ENCODE data around the gene HTR7.

Gene HTR7

DNA sequence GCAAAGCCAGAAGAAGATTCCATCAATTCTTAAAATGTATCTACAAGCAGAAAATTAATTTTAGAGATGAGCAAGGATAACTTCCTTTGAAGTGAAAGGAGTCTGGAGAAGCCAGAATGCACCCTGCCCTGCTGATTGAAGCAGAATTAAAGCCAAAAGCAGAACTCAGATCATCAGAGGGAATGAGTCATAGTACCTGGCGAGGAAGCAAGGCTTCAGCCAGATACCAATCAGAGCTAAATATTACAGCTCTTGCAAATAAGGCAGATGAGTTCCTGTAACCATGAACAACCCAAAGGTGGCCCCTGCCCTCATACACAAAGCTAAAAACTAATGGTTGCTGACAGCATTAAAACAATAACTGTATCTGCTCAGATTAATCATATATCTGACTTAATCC, 10.4 kb downstream of the HTR7 start:
- no peak for DNase-seq (ENCODE audit: low read depth)
- TF ChIP-seq, protein P1, sequence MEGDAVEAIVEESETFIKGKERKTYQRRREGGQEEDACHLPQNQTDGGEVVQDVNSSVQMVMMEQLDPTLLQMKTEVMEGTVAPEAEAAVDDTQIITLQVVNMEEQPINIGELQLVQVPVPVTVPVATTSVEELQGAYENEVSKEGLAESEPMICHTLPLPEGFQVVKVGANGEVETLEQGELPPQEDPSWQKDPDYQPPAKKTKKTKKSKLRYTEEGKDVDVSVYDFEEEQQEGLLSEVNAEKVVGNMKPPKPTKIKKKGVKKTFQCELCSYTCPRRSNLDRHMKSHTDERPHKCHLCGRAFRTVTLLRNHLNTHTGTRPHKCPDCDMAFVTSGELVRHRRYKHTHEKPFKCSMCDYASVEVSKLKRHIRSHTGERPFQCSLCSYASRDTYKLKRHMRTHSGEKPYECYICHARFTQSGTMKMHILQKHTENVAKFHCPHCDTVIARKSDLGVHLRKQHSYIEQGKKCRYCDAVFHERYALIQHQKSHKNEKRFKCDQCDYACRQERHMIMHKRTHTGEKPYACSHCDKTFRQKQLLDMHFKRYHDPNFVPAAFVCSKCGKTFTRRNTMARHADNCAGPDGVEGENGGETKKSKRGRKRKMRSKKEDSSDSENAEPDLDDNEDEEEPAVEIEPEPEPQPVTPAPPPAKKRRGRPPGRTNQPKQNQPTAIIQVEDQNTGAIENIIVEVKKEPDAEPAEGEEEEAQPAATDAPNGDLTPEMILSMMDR (IDR thresholded peaks at IDR 0.05; ENCODE audit: low read depth, low read length, missing control alignments): no peak
- H3K4me3 ChIP-seq (ENCODE audit: low read depth, low read length): no peak overlapping the region

DNA sequence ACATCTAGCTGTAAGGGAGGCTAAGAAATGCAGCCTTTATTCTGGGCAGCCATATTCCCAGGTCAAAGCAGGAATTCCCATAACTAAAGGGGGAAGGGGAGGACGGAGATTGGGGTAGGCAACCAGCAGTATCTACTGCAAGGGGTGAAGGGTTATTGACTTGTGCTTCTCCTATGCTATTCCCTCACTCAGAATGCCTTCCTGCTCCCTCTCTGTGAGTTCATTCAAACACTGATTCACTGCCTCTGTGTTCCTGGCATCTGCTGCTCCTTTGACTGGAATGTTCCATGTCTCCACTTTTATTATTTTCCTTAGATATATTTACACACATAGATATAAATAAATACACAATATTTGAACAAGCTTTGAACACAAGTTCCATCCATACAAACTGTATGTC, 11.1 kb downstream of the HTR7 start:
- no peak for DNase-seq (ENCODE audit: low read depth)
- no peak overlapping the region for H3K4me3 ChIP-seq (ENCODE audit: low read depth, low read length)
- TF ChIP-seq, protein P1 (IDR thresholded peaks at IDR 0.05; ENCODE audit: low read depth, low read length, missing control alignments): no peak

DNA sequence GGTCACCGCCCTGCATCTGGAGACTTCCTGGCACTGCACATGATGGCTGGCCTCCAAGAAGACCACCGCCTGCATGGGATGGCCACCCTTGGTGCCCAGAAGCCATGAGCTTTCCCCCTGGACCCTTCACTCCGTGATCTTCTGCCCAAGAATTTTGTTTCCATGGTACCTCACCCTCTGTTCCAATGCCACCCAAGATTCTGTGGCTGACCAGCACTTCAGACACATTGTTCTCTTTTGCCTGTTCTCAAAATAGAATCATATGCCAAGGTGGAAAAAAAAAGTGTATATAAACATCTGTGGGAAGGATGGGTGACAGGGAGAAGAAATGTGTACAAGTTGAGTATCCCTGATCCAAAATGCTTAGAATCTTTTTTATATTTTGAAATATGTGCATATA, 12.1 kb downstream of the HTR7 start:
- TF ChIP-seq, protein P1 (IDR thresholded peaks at IDR 0.05; ENCODE audit: low read depth, low read length, missing control alignments): no peak
- H3K4me3 ChIP-seq (ENCODE audit: low read depth, low read length): no peak overlapping the region
- DNase-seq (ENCODE audit: low read depth): no peak

DNA sequence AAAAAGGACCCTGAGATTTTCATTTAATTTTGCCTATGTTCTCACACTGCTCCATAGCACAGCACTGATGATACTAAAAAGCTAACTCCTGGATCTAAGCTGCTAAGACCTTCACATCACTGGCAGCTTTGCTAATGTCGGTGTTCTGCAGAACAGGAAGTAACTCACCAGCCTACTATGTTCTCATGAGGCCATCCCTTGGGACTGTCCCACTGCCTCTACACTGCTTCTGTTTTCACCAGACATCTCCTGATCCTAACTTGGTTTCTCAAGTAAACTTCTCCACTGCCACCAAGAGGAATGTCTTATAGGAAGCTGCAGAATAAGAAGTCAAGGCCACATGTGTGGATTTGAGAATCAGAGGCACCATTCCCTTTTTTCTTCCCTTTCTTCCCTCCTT, 15.1 kb downstream of the HTR7 start:
- H3K4me3 ChIP-seq (ENCODE audit: low read depth, low read length): no peak overlapping the region
- DNase-seq (ENCODE audit: low read depth): no peak
- TF ChIP-seq, protein P1 (IDR thresholded peaks at IDR 0.05; ENCODE audit: low read depth, low read length, missing control alignments): no peak

DNA sequence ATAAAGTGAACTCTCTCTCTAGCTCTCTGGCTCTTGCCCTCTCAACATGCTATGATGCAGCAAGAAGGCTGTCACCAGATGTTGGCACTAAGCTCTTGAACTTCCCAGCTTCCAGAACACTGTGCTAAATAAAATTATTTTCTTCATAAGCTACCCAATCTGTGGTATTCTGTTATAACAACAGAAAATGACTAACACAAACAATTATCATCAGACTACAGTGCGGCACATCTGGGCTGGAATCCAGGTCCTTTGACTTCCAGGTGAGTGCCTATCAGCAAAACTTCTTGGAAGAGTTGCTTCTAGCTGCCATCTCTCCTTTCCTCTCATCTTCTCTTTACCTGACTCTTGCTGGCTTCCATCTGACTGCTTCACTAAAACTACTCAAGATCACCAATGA, 20.4 kb downstream of the HTR7 start:
- TF ChIP-seq, protein P1 (IDR thresholded peaks at IDR 0.05; ENCODE audit: low read depth, low read length, missing control alignments): no peak

DNA sequence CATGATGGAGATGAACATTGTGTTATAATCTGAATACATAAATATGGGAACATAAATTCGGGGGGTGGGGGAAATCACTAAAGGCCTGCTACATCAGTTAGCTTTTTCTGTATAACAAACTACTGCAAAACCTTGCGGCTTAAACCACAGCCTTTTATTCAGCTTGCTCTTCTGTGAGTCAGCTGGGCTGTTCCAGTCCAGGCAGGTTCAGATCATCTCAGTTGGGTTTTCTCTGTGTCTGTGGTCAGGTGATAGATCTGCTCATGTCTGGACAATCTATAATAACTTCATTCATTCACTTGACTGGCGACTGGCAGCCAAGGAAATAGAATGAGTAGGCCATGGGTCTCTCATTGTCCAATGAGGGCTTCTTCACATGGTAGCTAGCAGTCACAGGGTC, 23.5 kb downstream of the HTR7 start:
- no peak overlapping the region for H3K4me3 ChIP-seq (ENCODE audit: low read depth, low read length)
- no peak for DNase-seq (ENCODE audit: low read depth)
- TF ChIP-seq, protein P1 (IDR thresholded peaks at IDR 0.05; ENCODE audit: low read depth, low read length, missing control alignments): no peak

More for the DNA sequence above, 20.4 kb downstream of the HTR7 start:
- DNase-seq (ENCODE audit: low read depth): no peak
- no peak overlapping the region for H3K4me3 ChIP-seq (ENCODE audit: low read depth, low read length)

DNA sequence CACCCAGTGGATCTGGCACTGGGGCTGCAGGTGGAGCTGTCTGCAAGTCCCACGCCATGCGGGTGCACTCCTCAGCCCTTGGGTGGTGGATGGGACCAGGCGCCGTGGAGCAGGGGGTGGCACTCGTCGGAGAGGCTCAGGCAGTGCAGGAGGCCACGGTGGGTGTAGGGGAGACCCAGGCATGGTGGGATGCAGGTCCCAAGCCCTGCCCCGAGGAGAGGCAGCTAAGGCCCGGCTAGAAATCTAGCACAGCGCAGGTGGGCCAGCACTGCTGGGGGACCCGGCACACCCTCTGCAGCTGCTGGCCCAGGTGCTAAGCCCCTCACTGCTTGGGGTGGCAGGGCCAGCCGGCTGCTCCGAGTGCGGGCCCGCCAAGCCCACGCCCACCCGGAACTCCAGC, 25.7 kb downstream of the HTR7 start:
- TF ChIP-seq, protein P1 (IDR thresholded peaks at IDR 0.05; ENCODE audit: low read depth, low read length, missing control alignments): no peak
- DNase-seq (ENCODE audit: low read depth): no peak
- no peak overlapping the region for H3K4me3 ChIP-seq (ENCODE audit: low read depth, low read length)
